ENCODE measurements around the gene ACBD7.

- TF ChIP-seq CTCF (conservative IDR thresholded peaks at IDR 0.05) (peak; percentile 94), EZH2 (IDR thresholded peaks at IDR 0.05; ENCODE audit: low read depth) (no peak)
These were observed 17.9 kb upstream of the ACBD7 start for GRCh38 chr10:15106352-15107013.

Measured in PC-9 (cell line).